Karpas-422 (cell line): Measurements from ENCODE around the gene AVL9. TPM values are rescaled to one million over a fixed set of nuclear protein-coding genes. Genes with fewer than 3 reads are reported as not detected.
"Not testable (repeated sequence)": the region's sequence is repeated elsewhere in the genome, so short reads cannot be mapped to it uniquely, and the experiment has no call there.

Source experiments
- DNase-seq: peaks from one replicate; pipeline ENCODE4 v3.0.0-alpha.2; 2015
- H2AFZ ChIP-seq: fragments of 200-600 bp; sonication (generic); 2 replicates; pipeline ENCODE4 v1.6.1; 2014; ENCODE audit warnings: antibody characterized with exemption, low read length, mixed read lengths
- H3K27ac ChIP-seq: fragments of 200-600 bp; sonication (generic); 2 replicates; pipeline ENCODE4 v1.5.1; 2014; ENCODE audit warnings: mild to moderate bottlenecking, low read length, moderate library complexity
- H3K27me3 ChIP-seq: fragments of 200-600 bp; sonication (generic); 2 replicates; pipeline ENCODE4 v1.6.1; 2014; ENCODE audit warnings: low read length, mixed read lengths
- H3K36me3 ChIP-seq: fragments of 200-600 bp; sonication (generic); 2 replicates; pipeline ENCODE4 v1.6.1; 2014; ENCODE audit warnings: low read length, mixed read lengths; ENCODE audit not compliant: insufficient read depth
- H3K4me1 ChIP-seq: fragments of 200-600 bp; sonication (generic); 2 replicates; pipeline ENCODE4 v1.6.1; 2014; ENCODE audit warnings: mild to moderate bottlenecking, low read length, mixed read lengths
- H3K4me2 ChIP-seq: fragments of 200-600 bp; sonication (generic); 2 replicates; pipeline ENCODE4 v1.6.1; 2014; ENCODE audit warnings: low read length, low read depth, mild to moderate bottlenecking; ENCODE audit not compliant: poor library complexity, severe bottlenecking
- H3K4me3 ChIP-seq: fragments of 200-600 bp; sonication (generic); 2 replicates; pipeline ENCODE4 v1.5.1; 2014; ENCODE audit warnings: mild to moderate bottlenecking, antibody characterized with exemption, low read length, mixed read lengths
- H3K79me2 ChIP-seq: fragments of 200-600 bp; sonication (generic); 2 replicates; pipeline ENCODE4 v1.6.1; 2014; ENCODE audit warnings: mild to moderate bottlenecking, low read length, mixed read lengths
- H3K9ac ChIP-seq: fragments of 200-600 bp; sonication (generic); 2 replicates; pipeline ENCODE4 v1.6.0; 2014; ENCODE audit warnings: low read length
- H3K9me2 ChIP-seq: fragments of 200-600 bp; sonication (generic), shearing (Covaris generic); replicated peaks from 2 replicates; pipeline ENCODE4 v1.6.0; 2014; ENCODE audit warnings: mild to moderate bottlenecking, low read length, moderate library complexity; ENCODE audit not compliant: insufficient read depth
- H3K9me3 ChIP-seq: fragments of 300-700, 200-600 bp; sonication (generic); 2 replicates; pipeline ENCODE4 v1.6.1; 2014; ENCODE audit warnings: low read length, mixed read lengths
- H4K20me1 ChIP-seq: fragments of 200-600 bp; sonication (generic); 2 replicates; pipeline ENCODE4 v1.6.1; 2014; ENCODE audit warnings: mild to moderate bottlenecking, antibody characterized with exemption, low read length, low read depth; ENCODE audit not compliant: insufficient read depth
- total RNA-seq: library from RNA; depleted of rRNA; stranded (reverse); fragments of >200 nt; shearing (Covaris generic); gene quantifications from 2 replicates; pipeline ENCODE4 v1.2.3, GENCODE V29; 2014; ENCODE audit warnings: low replicate concordance

Gene AVL9
- total RNA-seq, 1 experiment from 2014 or later: 41.4 TPM

GRCh38 chr7:32611201-32612099 lies 116.2 kb downstream of the AVL9 start:
- no peak for DNase-seq
- no peaks in the 10 kb centered on the region for H3K9me2 ChIP-seq

GRCh38 chr7:32616625-32617024 lies 121.3 kb downstream of the AVL9 start:
- no peak for DNase-seq
- Histone ChIP-seq H3K4me3 (no peak overlapping the region), H3K27me3 (no peaks in the 10 kb centered on the region), H3K9me2 (no peaks in the 10 kb centered on the region), H3K4me1 (no peaks in the 10 kb centered on the region), H2AFZ (no peak overlapping the region), H3K9ac (no peak overlapping the region), H3K9me3 (no peaks in the 10 kb centered on the region), H3K4me2 (no peak overlapping the region), H3K79me2 (no peaks in the 10 kb centered on the region), H3K27ac (no peak overlapping the region), H3K36me3 (no peaks in the 10 kb centered on the region), H4K20me1 (no peaks in the 10 kb centered on the region)

More at GRCh38 chr7:32611201-32612099, 116.2 kb downstream of the AVL9 start:
- no peaks in the 10 kb centered on the region for H3K79me2 ChIP-seq
- no peaks in the 10 kb centered on the region for H3K9me3 ChIP-seq
- no peak overlapping the region for H3K4me3 ChIP-seq
- H4K20me1 ChIP-seq: no peaks in the 10 kb centered on the region
- no peak overlapping the region for H2AFZ ChIP-seq
- H3K36me3 ChIP-seq: no peaks in the 10 kb centered on the region
- H3K4me2 ChIP-seq: no peak overlapping the region
- H3K27ac ChIP-seq: no peak overlapping the region
- no peak overlapping the region for H3K9ac ChIP-seq
- H3K27me3 ChIP-seq: no peaks in the 10 kb centered on the region
- H3K4me1 ChIP-seq: no peaks in the 10 kb centered on the region

- Histone ChIP-seq H3K27me3 (no peaks in the 10 kb centered on the region), H3K36me3 (no peaks in the 10 kb centered on the region), H3K9ac (no peak overlapping the region), H3K79me2 (no peaks in the 10 kb centered on the region), H3K4me1 (no peaks in the 10 kb centered on the region), H3K4me3 (no peak overlapping the region), H3K9me2 (no peaks in the 10 kb centered on the region), H3K27ac (no peak overlapping the region), H4K20me1 (no peaks in the 10 kb centered on the region), H3K9me3 (no peaks in the 10 kb centered on the region), H2AFZ (no peak overlapping the region), H3K4me2 (no peak overlapping the region)
- no peak for DNase-seq
Measured at GRCh38 chr7:32618470-32618869, 123.2 kb downstream of the AVL9 start.

GRCh38 chr7:32618987-32619386 lies 123.7 kb downstream of the AVL9 start:
- Histone ChIP-seq H3K27ac (no peak overlapping the region), H4K20me1 (no peaks in the 10 kb centered on the region), H3K4me1 (no peaks in the 10 kb centered on the region), H3K79me2 (no peaks in the 10 kb centered on the region), H3K27me3 (no peaks in the 10 kb centered on the region), H3K9me2 (no peaks in the 10 kb centered on the region), H2AFZ (no peak overlapping the region), H3K4me3 (no peak overlapping the region), H3K36me3 (no peaks in the 10 kb centered on the region), H3K9me3 (no peaks in the 10 kb centered on the region), H3K9ac (no peak overlapping the region), H3K4me2 (no peak overlapping the region)
- no peak for DNase-seq

GRCh38 chr7:32619416-32619815 lies 124.1 kb downstream of the AVL9 start:
- H3K9ac ChIP-seq, H3K27ac ChIP-seq, DNase-seq, H2AFZ ChIP-seq, H3K4me2 ChIP-seq, H3K9me2 ChIP-seq, H3K9me3 ChIP-seq, H3K79me2 ChIP-seq, H3K36me3 ChIP-seq, H4K20me1 ChIP-seq, H3K4me3 ChIP-seq, H3K27me3 ChIP-seq, H3K4me1 ChIP-seq: not testable (repeated sequence)

GRCh38 chr7:32631021-32631420 lies 135.7 kb downstream of the AVL9 start:
- H3K27me3 ChIP-seq: no peaks in the 10 kb centered on the region
- no peak overlapping the region for H3K4me3 ChIP-seq
- H3K9ac ChIP-seq: no peak overlapping the region
- no peaks in the 10 kb centered on the region for H4K20me1 ChIP-seq
- no peaks in the 10 kb centered on the region for H3K9me2 ChIP-seq
- H3K27ac ChIP-seq: no peak overlapping the region
- H3K79me2 ChIP-seq: no peaks in the 10 kb centered on the region
- H3K9me3 ChIP-seq: no peaks in the 10 kb centered on the region
- no peaks in the 10 kb centered on the region for H3K4me1 ChIP-seq
- no peak for DNase-seq
- no peak overlapping the region for H3K4me2 ChIP-seq
- H3K36me3 ChIP-seq: no peaks in the 10 kb centered on the region
- H2AFZ ChIP-seq: no peak overlapping the region

- not testable (repeated sequence) for H3K27ac ChIP-seq, H3K36me3 ChIP-seq, H3K9me2 ChIP-seq, H2AFZ ChIP-seq, H3K4me1 ChIP-seq, H3K4me3 ChIP-seq, H3K27me3 ChIP-seq, H3K79me2 ChIP-seq, H4K20me1 ChIP-seq, H3K9ac ChIP-seq, DNase-seq, H3K9me3 ChIP-seq, H3K4me2 ChIP-seq
Measured at GRCh38 chr7:32631590-32632497, 136.6 kb downstream of the AVL9 start.

GRCh38 chr7:32633446-32633845 lies 138.2 kb downstream of the AVL9 start:
- H3K36me3 ChIP-seq, H2AFZ ChIP-seq, H3K4me3 ChIP-seq, H3K4me2 ChIP-seq, H3K27me3 ChIP-seq, H3K9me2 ChIP-seq, H3K27ac ChIP-seq, H3K9ac ChIP-seq, DNase-seq, H3K79me2 ChIP-seq, H3K4me1 ChIP-seq, H4K20me1 ChIP-seq, H3K9me3 ChIP-seq: not testable (repeated sequence)
